Heart left ventricle (tissue), 13 donors: ENCODE measurements around the gene EHD4.

Experiments used
- POLR2A ChIP-seq, 2 donors: fragments of 450-650 bp; IDR thresholded peaks; one replicate each; pipeline ENCODE4 v1.6.1; 2017; ENCODE audit warnings: antibody characterized with exemption in 2 of 2, mild to moderate bottlenecking in 2 of 2, moderate library complexity in 2 of 2
- TF ChIP-seq, protein P1 (sequence below), 12 donors: fragments of 200-600 bp; sonication (generic) in 4 of 12; IDR thresholded peaks; one replicate each; pipeline versions ENCODE4 v1.5.0 to v1.8.0; 2018 to 2022; ENCODE audit warnings: antibody characterized with exemption in 12 of 12, mild to moderate bottlenecking in 5 of 12
- donor health status: ischemic (EF 13 %, LVEDD 7.1; RV severe dilation, severe dysfunction).
- donor health status: DM: no; HTN: yes; CAD: no.
- donor health status: DM: no; HTN: no; CAD: no.
- donor health status: ischemic (EF 25% LVEDD 6.9; RV normal size, moderate dysfunction).
- donor health status: ischemic (EF 25% LVEDD 5.7; RV mildly dilated, moderate dysfunction).
- donor health status: ischemic (EF 35%, LVEDD 5.7; RV mildly dilated, moderate dysfunction).
- donor health status: nonischemic (EF 11% LVEDD 7.7; RV severe dilation, severe dysfunction).
- donor health status: DM: yes; HTN: yes; CAD: no.
- donor health status: PGD.
- donor health status: ischemic (EF 29% LVEDD 5.4; RV normal size, mild dysfunction).
- donor health status: nonischemic (EF 23%, LVEDD 6.1; RV moderate dilation, normal function).

DNA sequence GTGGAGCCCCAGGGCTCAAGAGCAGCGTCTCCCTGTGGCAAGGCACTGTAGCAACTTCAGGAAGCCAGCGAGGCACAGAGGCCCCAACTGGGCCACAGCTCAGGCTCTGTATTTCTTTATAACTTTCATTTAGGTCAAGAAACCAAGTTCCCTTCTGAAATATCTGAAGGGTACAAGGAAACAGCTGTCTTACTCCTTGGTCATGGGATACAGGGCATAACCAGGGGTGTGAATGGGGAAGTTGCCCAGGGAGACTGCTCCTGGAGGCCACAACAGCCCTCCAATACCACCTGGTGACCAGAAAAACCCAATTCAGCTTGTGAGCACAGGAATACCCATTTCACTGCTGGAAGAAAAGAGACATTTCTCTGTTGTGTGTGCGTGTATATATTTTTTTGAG is 65.2 kb downstream of the EHD4 start:
- TF ChIP-seq, protein P1, sequence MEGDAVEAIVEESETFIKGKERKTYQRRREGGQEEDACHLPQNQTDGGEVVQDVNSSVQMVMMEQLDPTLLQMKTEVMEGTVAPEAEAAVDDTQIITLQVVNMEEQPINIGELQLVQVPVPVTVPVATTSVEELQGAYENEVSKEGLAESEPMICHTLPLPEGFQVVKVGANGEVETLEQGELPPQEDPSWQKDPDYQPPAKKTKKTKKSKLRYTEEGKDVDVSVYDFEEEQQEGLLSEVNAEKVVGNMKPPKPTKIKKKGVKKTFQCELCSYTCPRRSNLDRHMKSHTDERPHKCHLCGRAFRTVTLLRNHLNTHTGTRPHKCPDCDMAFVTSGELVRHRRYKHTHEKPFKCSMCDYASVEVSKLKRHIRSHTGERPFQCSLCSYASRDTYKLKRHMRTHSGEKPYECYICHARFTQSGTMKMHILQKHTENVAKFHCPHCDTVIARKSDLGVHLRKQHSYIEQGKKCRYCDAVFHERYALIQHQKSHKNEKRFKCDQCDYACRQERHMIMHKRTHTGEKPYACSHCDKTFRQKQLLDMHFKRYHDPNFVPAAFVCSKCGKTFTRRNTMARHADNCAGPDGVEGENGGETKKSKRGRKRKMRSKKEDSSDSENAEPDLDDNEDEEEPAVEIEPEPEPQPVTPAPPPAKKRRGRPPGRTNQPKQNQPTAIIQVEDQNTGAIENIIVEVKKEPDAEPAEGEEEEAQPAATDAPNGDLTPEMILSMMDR (IDR thresholded peaks at IDR 0.05) = no peak
- no peak for TF ChIP-seq POLR2A (IDR thresholded peaks at IDR 0.05)
